ENCODE results near the gene SRXN1. TPM values are rescaled to one million over a fixed set of nuclear protein-coding genes. Genes with fewer than 3 reads are reported as not detected.

The SRXN1 gene
- polyA plus RNA-seq, 2 of the 4 experiments (the other 2 are of a cell fraction), result 183 to 262 TPM

DNA sequence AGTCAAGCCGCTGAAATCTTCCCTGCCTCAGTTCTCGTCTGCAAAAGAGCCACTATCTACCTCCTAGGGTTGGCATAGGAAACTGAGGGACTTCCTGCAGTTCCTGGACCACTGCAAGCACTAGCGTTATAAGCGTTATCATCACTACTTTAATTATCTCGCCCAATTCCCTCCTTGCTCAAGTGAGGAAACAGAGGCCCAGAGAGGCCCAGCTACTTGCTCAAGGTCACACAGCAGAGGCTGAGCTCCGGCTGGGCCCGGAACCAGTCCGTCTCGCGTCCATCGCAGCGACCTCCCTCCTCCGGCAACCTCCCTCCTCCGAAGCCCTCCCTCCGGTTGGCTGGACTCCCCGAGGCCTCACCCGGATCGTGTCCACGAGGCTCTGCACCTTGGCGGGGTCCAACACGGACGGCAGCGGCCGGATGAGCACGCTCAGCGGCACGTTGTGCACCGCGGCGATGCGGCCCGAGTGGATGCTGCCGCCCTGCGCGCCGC lies 338 bp downstream of the SRXN1 start (continued):
- TF ChIP-seq NR3C1 (IDR thresholded peaks at IDR 0.05), result no peak
- no peak for TF ChIP-seq CBX2 (IDR thresholded peaks at IDR 0.05; ENCODE audit: borderline replicate concordance, low read depth)
- TF ChIP-seq FOSB (CRISPR knock-in tag; IDR thresholded peaks at IDR 0.05), result no peak
- TF ChIP-seq JUN (IDR thresholded peaks at IDR 0.05), result no peak
- no peak for TF ChIP-seq ELK1 (IDR thresholded peaks at IDR 0.05; ENCODE audit: low read depth, low read length)
- TF ChIP-seq MAFK (IDR thresholded peaks at IDR 0.05; ENCODE audit: partially characterized antibody), result no peak
- no peak for TF ChIP-seq MYC (IDR thresholded peaks at IDR 0.05; ENCODE audit: borderline replicate concordance, low read length)
- no peak for TF ChIP-seq RARB (CRISPR knock-in tag; IDR thresholded peaks at IDR 0.05)
- no peak for TF ChIP-seq RAD21 (conservative IDR thresholded peaks at IDR 0.05 in 1 of 2, IDR thresholded peaks at IDR 0.05 in 1 of 2)
- no peak for TF ChIP-seq SMC3 (IDR thresholded peaks at IDR 0.05)
- TF ChIP-seq CHD4 (IDR thresholded peaks at IDR 0.05; ENCODE audit: borderline replicate concordance), result no peak
- no peak for TF ChIP-seq ZC3H11A (IDR thresholded peaks at IDR 0.05)
- TF ChIP-seq MAX (IDR thresholded peaks at IDR 0.05), result peak; percentile 65
- no peak for TF ChIP-seq NFE2L2 (conservative IDR thresholded peaks at IDR 0.05; ENCODE audit: low read length)
- TF ChIP-seq RFX5 (IDR thresholded peaks at IDR 0.05), result no peak
- TF ChIP-seq TFCP2L1 (CRISPR knock-in tag; IDR thresholded peaks at IDR 0.05), result peak; percentile 75; the same call in 1 of the 2 replicates
- no peak for TF ChIP-seq SREBF2 (IDR thresholded peaks at IDR 0.05)
- peak; percentile 72; the same call in 1 of the 2 replicates for TF ChIP-seq PHF8 (IDR thresholded peaks at IDR 0.05; ENCODE audit: borderline replicate concordance, low read depth)

- Histone ChIP-seq H3K4me1 (peaks cover 33% of the 10 kb centered on the region), H3K4me2 (peak overlapping the region; percentile 81), H3K27ac (peak overlapping the region; percentile 98), H3K9me3 (peaks cover 8% of the 10 kb centered on the region; the same call in 1 of the 3 replicates), H3K4me3 (peak overlapping the region; percentile 87)
- DNase-seq (ENCODE audit: low read depth in 1 of 2, low spot score in 1 of 2) (peak in 1 of 2 experiments; percentile 61), FAIRE-seq (no peak), ATAC-seq (peak; percentile 7 to 40; a peak in 3 of 6 replicates)
- TF ChIP-seq NR3C1 (IDR thresholded peaks at IDR 0.05) (no peak), KDM5A (IDR thresholded peaks at IDR 0.05) (no peak), MYC (IDR thresholded peaks at IDR 0.05; ENCODE audit: borderline replicate concordance, low read length) (peak; percentile 58; the same call in 1 of the 2 replicates), HOXB13 (CRISPR knock-in tag; IDR thresholded peaks at IDR 0.05; ENCODE audit: low read depth) (0 out of 2 replicates have a peak, but pooled peaks have one; percentile 12), NPAS2 (CRISPR knock-in tag; IDR thresholded peaks at IDR 0.05; ENCODE audit: borderline replicate concordance) (0 out of 2 replicates have a peak, but pooled peaks have one; percentile 12), FOSL2 (IDR thresholded peaks at IDR 0.05) (no peak), FOSL2 (CRISPR knock-in tag; IDR thresholded peaks at IDR 0.05) (peak; percentile 9; the same call in 1 of the 2 replicates), MAX (IDR thresholded peaks at IDR 0.05) (peak; percentile 81), ZNF302 (CRISPR knock-in tag; IDR thresholded peaks at IDR 0.05) (0 out of 2 replicates have a peak, but pooled peaks have one; percentile 47), GATA3 (IDR thresholded peaks at IDR 0.05; ENCODE audit: borderline replicate concordance) (no peak), TP53 (CRISPR knock-in tag; IDR thresholded peaks at IDR 0.05) (peak; percentile 58; the same call in 1 of the 2 replicates), HOXA7 (CRISPR knock-in tag; IDR thresholded peaks at IDR 0.05) (peak; percentile 72), HOXB5 (CRISPR knock-in tag; IDR thresholded peaks at IDR 0.05) (0 out of 2 replicates have a peak, but pooled peaks have one; percentile 6)
- TF ChIP-seq, protein P1, sequence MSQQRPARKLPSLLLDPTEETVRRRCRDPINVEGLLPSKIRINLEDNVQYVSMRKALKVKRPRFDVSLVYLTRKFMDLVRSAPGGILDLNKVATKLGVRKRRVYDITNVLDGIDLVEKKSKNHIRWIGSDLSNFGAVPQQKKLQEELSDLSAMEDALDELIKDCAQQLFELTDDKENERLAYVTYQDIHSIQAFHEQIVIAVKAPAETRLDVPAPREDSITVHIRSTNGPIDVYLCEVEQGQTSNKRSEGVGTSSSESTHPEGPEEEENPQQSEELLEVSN (IDR thresholded peaks at IDR 0.05; ENCODE audit: borderline replicate concordance, low read depth), result peak; percentile 30; the same call in 1 of the 2 replicates
- TF ChIP-seq, protein P2, sequence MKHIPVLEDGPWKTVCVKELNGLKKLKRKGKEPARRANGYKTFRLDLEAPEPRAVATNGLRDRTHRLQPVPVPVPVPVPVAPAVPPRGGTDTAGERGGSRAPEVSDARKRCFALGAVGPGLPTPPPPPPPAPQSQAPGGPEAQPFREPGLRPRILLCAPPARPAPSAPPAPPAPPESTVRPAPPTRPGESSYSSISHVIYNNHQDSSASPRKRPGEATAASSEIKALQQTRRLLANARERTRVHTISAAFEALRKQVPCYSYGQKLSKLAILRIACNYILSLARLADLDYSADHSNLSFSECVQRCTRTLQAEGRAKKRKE (CRISPR knock-in tag; IDR thresholded peaks at IDR 0.05; ENCODE audit: low read depth), result 0 out of 2 replicates have a peak, but pooled peaks have one; percentile 7
- 9% methylated on average over 19 of the region's 20 CpGs for WGBS (ENCODE audit: missing lambda C conversion rate)
- ChIA-PET POLR2A (interaction anchor here (0.6 to 1.4 kb wide), 5 partner anchors 9 to 1150 kb away, joined by 3 to 4 read pairs (median 3); no protein-coding TSS in a partner anchor), CTCF (interaction anchor here (0.5 to 4.5 kb wide), 24 partner anchors 9 to 766 kb away, joined by 3 to 33 read pairs (median 4); partner anchors contain the start of gene SCRT2)
Measured at GRCh38 chr20:651713-652614, 1.0 kb downstream of the SRXN1 start.

All from A549 (cell line).